Tongue (tissue), 1 donor: ENCODE results near the gene IL6. TPM values are rescaled to one million over a fixed set of nuclear protein-coding genes. Genes with fewer than 3 reads are reported as not detected.

ENCODE experiments used
- total RNA-seq: library from RNA; depleted of rRNA; stranded (reverse); fragments of >200 nt; gene quantifications from one replicate; pipeline ENCODE4 v1.2.3, GENCODE V29; 2014

IL6 gene
- total RNA-seq, 1 donor from 2014 or later: not detected

Other genes starting within 250 kb of the IL6 start
- gene STEAP1B, start 227.0 kb upstream of the IL6 start, total RNA-seq: 3.0 TPM
- 162 TPM for gene TOMM7, start 95.6 kb downstream of the IL6 start, total RNA-seq